ENCODE results near the gene IFNL1.

The IFNL1 gene

DNA sequence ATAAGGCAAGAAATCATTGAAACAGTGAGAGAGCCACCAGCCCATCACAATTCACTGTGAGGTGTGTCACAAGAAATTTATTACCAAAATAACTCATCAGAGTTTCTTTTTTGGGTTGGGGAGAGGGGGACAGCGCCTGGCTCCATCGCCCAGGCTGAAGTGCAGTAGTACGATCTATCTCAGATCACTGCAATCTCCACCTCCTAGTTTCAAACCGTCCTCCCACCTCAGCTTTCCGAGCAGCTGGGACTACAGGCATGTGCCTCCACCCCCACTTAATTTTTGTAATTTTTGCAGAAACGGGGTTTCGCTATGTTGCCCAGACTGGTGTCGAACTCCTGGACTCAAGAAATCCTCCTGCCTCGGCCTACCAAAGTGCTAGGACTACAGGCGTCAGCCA lies 3.6 kb downstream of the IFNL1 start:
- no peak for TF ChIP-seq ZFX (IDR thresholded peaks at IDR 0.05)
- TF ChIP-seq, protein P1, sequence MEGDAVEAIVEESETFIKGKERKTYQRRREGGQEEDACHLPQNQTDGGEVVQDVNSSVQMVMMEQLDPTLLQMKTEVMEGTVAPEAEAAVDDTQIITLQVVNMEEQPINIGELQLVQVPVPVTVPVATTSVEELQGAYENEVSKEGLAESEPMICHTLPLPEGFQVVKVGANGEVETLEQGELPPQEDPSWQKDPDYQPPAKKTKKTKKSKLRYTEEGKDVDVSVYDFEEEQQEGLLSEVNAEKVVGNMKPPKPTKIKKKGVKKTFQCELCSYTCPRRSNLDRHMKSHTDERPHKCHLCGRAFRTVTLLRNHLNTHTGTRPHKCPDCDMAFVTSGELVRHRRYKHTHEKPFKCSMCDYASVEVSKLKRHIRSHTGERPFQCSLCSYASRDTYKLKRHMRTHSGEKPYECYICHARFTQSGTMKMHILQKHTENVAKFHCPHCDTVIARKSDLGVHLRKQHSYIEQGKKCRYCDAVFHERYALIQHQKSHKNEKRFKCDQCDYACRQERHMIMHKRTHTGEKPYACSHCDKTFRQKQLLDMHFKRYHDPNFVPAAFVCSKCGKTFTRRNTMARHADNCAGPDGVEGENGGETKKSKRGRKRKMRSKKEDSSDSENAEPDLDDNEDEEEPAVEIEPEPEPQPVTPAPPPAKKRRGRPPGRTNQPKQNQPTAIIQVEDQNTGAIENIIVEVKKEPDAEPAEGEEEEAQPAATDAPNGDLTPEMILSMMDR (conservative IDR thresholded peaks at IDR 0.05): no peak
- H3K27ac ChIP-seq: no peak overlapping the region

GRCh38 chr19:39301021-39301420 lies 4.8 kb downstream of the IFNL1 start:
- no peak for TF ChIP-seq ZFX (IDR thresholded peaks at IDR 0.05)
- TF ChIP-seq, protein P1 (conservative IDR thresholded peaks at IDR 0.05): no peak
- no peak overlapping the region for H3K27ac ChIP-seq

GRCh38 chr19:39301562-39301961 lies 5.4 kb downstream of the IFNL1 start:
- TF ChIP-seq, protein P1 (conservative IDR thresholded peaks at IDR 0.05): no peak
- no peak for TF ChIP-seq ZFX (IDR thresholded peaks at IDR 0.05)

GRCh38 chr19:39303373-39304184 lies 7.4 kb downstream of the IFNL1 start:
- TF ChIP-seq, protein P1 (conservative IDR thresholded peaks at IDR 0.05): no peak
- no peak for TF ChIP-seq ZFX (IDR thresholded peaks at IDR 0.05)
- no peak overlapping the region for H3K27ac ChIP-seq

More at GRCh38 chr19:39301562-39301961, 5.4 kb downstream of the IFNL1 start:
- H3K27ac ChIP-seq: no peak overlapping the region

DNA sequence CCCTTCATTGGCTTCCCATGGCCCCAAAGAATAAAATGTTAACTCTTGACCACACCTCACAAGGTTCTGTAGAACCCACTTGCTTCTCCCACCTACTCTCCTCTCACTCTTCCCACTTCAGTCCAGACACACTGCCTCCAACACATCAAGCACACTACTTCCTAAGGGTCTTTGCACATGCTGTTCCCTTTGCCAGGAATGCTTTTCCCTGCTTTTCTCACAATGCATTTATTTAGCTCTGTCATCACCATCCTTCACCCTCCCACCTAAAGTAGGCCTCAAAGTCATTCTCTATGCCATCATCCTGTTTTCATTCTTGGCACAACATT lies 7.9 kb downstream of the IFNL1 start:
- TF ChIP-seq, protein P1 (conservative IDR thresholded peaks at IDR 0.05): no peak
- TF ChIP-seq ZFX (IDR thresholded peaks at IDR 0.05): no peak
- no peak overlapping the region for H3K27ac ChIP-seq

DNA sequence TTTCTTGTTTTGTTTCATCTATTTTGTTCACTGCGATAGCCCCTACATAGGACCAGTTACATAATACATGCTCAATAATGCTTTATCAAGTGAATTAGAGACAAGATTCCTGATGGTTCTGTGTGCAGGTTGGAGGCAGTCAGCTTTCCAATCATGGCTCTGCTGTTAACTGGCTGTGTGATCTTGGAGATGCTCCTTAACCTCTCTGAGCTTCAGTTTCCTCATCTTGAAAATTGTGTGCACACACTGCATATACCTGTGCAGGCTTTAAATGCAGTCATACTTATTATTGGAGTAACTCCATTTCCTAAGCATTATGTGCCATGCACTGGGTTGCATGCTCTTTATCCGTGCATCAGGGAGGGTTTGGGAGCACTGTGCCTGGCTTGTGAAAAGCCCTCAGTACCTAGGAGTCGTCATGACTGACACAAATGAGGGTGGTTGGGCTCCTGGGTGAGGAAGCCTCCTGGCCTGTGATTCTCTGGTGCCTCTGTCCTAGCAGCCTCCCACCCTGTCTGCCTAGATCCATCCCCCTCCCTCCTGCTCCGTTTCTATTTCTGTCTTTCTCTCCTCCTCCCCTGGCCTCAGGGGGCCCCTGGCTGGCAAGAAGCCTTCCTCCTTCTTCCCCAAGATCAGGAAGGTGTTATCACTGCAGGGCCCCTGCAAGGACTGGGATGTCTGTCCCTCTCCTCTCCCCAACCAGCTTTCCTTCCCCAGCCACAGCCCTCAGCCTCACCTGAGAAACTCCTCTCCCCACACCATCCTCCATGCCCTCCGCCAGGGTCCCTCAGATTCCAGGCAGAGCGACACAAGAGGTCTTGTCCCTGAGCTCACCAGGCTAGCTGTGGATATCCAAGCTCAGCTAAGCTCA lies 8.7 kb downstream of the IFNL1 start:
- no peak overlapping the region for H3K27ac ChIP-seq
- TF ChIP-seq, protein P1 (conservative IDR thresholded peaks at IDR 0.05): no peak
- no peak for TF ChIP-seq ZFX (IDR thresholded peaks at IDR 0.05)

DNA sequence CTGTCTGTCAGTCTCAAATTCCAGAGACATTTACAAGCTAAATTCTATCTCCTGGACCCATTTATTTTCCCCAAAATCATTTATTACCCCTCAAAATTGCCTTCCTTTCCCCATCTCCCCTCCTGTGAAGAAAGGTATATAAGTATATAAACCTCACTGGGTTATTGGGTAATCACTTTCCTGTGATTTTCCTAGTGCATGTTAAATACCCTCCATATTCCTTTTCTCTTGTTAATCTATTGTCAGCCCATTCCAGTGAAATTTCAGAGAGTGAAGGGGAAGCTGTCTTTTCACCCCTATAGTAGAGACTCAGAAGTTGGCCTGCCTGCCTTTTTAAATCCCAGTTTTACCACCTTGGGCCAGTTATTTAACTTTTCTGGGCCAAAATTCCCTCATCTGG lies 9.9 kb downstream of the IFNL1 start:
- H3K27ac ChIP-seq: no peak overlapping the region
- TF ChIP-seq, protein P1 (conservative IDR thresholded peaks at IDR 0.05): no peak
- TF ChIP-seq ZFX (IDR thresholded peaks at IDR 0.05): no peak
